ENCODE results near the gene ATAD3B.
"Not testable (repeated sequence)": the region's sequence is repeated elsewhere in the genome, so short reads cannot be mapped to it uniquely, and the experiment has no call there.

ATAD3B gene

GRCh38 chr1:1513675-1514074 is 42.1 kb downstream of the ATAD3B start:
- not testable (repeated sequence) for DNase-seq (ENCODE audit: low spot score)

DNA sequence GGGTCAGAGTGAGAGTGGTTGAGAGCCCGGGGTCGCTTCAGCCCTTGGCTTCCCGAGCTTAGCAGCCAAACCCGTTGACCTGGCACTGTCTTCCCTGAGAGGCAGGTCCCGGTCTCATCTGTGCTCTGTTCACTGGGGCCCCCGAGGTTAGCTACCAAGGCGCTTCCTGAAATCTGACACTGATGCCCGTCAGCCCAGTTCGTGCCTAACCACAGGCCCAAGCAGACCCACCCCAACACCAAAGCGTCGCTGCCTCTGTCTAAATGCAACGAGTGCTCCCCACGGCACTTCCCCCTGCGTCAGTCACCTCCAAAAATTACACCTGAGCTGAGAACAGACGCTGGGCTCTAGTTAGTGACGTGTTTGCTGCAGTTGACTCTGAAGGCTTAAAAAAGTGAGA is 42.8 kb downstream of the ATAD3B start:
- not testable (repeated sequence) for DNase-seq (ENCODE audit: low spot score)

GRCh38 chr1:1516923-1517322 is 45.4 kb downstream of the ATAD3B start:
- DNase-seq (ENCODE audit: low spot score): not testable (repeated sequence)

- DNase-seq (ENCODE audit: low spot score): no peak
Observed at GRCh38 chr1:1517973-1518620, 46.5 kb downstream of the ATAD3B start.

DNA sequence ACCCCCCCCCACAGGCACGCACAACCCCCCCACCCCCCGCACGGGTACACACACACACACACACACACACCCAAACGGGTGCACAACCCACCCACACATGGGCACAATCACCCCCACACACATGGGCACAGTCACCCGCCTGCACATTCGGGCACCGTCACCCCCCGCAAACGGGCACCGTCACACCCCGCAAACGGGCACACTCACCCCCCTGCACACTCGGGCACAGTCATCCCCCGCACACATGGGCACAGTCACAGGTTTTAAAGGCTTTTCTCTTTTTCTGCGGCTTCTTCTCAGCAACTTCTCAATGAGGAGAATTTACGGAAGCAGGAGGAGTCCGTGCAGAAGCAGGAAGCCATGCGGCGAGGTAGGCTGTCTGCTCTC is 47.0 kb downstream of the ATAD3B start:
- not testable (repeated sequence) for DNase-seq (ENCODE audit: low spot score)

- not testable (repeated sequence) for DNase-seq (ENCODE audit: low spot score)
Observed at GRCh38 chr1:1519805-1520505, 48.4 kb downstream of the ATAD3B start.

DNA sequence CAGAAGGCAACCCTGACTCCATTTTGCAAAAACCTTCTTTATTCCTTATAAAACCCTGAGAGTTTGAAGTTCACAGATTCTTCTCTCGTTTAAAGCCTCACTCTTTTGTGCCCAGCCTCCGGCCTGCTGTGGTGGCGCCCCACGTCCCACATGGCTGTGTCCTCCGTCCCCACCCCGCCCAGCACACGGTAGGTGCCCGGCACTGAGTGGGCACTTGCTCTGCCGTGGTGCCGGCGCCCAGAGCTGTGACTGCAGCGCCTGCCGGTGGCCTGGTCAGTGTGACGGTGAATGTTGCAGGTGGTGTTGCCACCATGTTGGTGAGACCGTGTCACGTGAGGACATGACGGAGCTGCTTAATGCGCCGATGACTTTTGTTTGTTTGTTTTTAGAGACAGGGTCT is 49.8 kb downstream of the ATAD3B start:
- no peak for DNase-seq (ENCODE audit: low spot score)

GRCh38 chr1:1522536-1522935 is 51.0 kb downstream of the ATAD3B start:
- not testable (repeated sequence) for DNase-seq (ENCODE audit: low spot score)

- not testable (repeated sequence) for DNase-seq (ENCODE audit: low spot score)
Observed at GRCh38 chr1:1523226-1523625, 51.7 kb downstream of the ATAD3B start.

DNA sequence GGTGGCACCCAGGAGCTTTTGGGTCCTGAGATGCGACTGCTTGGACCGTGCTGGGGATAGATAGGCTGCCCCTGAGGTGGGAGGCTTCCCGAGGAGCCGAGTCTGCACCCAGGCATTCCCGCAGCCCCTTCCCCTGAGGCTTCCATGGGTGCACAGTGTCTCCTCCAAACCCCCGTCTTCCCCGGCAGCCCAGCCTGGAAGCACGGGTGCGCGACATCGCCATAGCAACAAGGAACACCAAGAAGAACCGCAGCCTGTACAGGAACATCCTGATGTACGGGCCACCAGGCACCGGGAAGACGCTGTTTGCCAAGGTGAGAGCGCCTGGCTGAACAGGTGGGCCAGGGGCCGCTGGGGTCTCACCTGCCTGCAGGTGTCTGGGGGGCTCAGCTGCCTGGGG is 52.1 kb downstream of the ATAD3B start:
- DNase-seq (ENCODE audit: low spot score): not testable (repeated sequence)

GRCh38 chr1:1524750-1525383 is 53.3 kb downstream of the ATAD3B start:
- DNase-seq (ENCODE audit: low spot score): not testable (repeated sequence)

GRCh38 chr1:1526476-1526875 is 54.9 kb downstream of the ATAD3B start:
- DNase-seq (ENCODE audit: low spot score): not testable (repeated sequence)

DNA sequence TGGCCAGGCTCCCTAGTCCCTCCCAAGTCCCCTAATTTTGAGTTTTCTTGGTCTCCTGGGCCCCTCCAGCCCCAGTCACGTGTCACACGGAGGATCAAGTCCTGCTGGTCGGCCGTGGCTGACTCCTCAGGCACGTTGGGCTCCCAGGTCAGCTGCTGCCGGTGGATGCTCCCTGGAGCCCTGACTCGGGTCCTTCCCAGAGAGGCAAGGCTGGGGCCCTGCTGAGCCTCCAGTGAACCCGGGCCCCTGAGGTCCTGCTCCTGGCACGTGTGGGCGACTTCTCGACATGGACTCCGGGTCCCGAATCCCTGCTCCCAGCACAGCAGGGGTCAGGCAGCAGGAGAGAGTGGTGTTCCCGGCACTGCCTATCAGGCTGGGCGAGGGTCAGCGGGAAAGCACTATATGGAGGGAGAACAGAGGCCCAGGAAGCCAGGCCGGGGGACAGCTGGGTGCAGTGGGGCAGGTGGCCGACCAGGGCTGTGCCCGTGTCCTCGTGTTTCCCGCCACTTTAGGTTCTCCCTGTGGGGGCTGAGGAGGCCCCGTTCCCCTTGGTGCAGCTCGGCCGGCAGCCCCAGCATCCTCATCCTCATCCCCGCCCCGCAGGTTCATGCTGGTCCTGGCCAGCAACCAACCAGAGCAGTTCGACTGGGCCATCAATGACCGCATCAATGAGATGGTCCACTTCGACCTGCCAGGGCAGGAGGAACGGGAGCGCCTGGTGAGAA is 55.7 kb downstream of the ATAD3B start:
- DNase-seq (ENCODE audit: low spot score): no peak

DNA sequence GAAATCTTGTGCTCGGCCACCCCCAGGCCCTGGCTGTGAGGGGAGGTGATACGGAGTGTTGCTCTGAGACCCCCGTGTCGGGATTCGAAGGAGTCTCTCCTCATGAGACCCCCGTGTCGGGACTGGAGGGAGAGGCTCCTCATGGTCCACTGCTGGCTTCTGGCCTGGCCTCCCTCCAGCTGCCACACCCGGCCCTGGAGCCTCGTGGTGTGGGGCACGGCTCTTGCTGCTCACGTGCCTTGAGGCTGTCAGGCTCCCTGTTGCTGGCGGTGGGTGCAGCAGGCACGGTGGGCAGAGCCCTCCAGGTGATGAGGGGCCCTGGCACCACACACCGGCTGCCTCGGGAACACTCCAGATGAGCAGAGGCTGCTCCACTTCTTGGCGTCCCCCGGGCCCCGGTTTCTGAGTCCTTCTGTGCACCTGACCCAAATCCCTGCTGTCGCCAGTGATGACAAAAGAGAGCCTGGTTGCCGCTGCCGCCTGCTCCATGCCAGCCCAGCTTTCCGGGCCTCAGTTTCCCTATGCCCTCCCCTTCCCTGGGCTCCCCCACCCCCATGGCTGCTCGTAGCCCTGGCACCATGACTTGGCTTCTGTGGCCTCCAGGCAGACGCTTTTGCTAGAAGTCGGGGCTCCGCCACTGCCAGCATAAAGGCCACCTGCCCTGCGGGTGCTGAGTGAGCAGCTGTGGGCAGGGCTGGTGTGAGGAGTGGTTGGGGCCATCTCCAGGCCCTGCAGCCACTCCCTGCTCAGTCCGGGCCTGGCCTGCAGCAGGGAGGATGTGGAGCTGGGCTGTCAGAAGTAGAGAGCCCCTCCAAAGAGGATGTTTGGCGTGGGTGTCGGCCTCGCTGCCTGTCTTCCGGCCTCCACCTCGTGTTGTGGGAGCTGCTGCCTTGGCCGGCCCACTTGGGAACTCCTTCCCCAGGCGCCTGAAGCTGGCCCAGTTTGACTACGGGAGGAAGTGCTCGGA is 57.0 kb downstream of the ATAD3B start:
- DNase-seq (ENCODE audit: low spot score): no peak

DNA sequence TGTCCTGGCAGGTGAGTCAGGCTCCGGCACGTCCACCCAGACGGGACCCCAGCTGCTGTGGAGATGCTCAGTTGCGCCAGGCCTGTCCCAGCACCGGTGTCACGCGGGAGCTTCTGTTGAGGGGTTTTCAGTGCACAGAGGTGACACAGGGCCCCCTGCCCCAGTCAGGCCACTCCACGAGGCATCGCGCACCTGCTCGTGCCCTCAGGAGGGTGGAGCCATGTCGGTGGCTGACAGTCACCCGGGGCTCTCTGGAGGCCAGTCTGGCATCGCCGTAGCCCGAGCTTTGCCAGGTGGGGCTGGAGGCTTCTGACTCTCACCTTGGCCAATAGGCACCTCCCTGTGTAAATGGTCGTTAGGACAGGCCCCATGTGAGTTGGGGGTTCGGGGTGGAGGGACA is 57.8 kb downstream of the ATAD3B start:
- DNase-seq (ENCODE audit: low spot score): no peak

GRCh38 chr1:1529936-1530335 is 58.4 kb downstream of the ATAD3B start:
- DNase-seq (ENCODE audit: low spot score): no peak

DNA sequence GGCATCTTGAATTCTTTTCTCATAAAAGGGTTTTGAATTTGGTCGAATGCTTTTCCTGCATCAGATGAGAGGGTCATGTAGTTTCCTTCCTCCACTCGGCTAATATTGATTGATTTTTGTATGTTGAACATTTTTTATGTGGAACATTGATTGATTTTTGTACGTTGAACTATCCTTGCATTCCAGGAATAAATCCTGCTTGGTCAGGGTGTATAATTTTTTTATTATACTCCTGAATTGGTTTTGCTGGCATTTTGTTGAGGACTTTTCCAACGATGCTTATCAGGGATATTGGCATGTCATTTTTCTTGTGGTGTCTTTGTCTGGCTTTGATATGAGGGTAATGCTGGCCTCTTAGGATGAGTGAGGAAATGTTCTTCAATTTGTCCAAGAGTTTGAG is 60.4 kb downstream of the ATAD3B start:
- DNase-seq (ENCODE audit: low spot score): no peak

DNA sequence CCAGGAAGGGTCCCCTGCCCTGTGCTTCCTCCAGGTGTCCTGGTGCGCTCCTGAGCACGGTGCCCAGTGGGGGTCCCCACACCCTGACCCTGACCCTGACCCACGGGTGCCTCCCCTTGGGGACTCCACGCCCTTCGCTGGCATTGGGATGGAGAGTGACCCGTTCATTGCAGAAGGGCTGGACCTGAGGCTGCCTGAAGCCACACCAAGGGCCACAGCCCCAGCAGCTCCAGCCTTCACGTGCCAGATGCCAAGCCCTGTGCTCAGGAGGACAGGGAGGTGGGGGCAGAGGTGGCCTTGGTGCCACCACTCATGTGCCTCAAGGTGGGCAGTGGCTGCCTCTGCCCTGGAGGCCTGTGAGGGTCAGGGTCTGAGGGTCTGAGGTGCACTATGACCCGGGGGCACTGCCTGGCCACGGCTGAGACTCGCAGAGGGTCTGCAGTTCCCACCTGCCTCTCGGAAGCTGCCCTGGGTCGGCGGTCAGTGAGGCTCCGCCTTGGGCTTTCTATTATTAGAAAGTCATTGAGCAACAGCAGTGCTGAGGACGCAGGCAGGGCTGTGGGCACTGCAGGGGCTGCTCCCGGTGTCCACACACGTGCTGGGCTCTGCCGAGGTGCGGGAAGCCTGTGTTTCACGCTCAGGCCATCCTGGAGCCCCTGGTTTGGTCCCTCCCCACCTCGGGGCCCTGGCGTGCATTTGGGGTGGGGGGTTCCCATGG is 61.8 kb downstream of the ATAD3B start:
- not testable (repeated sequence) for DNase-seq (ENCODE audit: low spot score)

DNA sequence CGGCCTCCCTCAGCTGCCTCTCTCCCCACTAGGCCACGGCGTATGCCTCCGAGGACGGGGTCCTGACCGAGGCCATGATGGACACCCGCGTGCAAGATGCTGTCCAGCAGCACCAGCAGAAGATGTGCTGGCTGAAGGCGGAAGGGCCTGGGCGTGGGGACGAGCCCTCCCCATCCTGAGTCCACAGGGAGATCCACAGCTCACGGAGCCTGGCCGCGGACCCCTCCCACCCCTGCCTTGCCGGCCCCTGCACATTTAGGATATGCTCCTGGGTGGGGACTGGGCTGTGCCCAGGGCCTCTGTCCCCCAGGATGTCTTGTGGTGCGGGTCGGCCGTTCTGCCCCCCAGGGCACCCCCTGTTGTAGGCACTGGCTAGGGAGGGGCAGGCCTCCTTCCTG is 62.3 kb downstream of the ATAD3B start:
- not testable (repeated sequence) for DNase-seq (ENCODE audit: low spot score)

DNA sequence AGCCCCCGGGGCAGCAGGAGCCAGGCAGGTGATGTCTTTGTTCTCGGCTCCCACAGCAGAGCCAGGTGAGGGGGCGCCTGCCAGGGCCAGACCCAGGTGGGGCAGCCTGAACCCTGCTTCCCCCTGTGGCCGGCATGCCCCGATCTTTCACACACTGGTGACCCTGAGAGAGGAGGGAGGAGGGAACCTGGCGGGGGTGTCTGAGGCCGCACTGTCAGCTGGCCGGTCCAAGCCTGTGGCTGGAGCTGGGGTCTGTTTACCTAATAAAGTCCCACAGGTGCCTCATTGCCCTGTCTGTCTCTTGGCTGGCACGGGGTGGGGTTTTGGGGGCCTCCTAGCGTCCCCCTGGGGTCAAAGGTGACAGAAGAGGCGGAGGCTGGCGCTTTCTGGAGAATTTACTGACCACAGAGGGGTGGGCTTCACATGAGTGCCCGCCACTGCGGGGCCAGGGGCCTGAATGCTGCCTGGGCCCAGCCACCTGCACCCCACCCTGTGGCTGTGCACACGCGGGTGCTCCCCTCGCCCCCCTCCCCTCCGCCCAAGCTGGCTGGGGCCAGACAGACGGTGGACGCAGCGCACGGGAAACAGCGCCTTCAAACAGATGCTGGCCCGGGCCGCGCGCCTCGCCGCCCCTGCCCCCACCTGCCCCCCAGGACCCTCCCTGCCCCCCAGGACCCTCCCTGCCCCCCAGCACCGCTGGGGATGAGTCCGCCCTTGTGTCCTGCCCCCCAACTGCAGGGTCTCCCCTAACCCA is 63.0 kb downstream of the ATAD3B start:
- no peak for DNase-seq (ENCODE audit: low spot score)
